GM23248 (cell line): ENCODE data around the gene ACTN1.

Source experiments
- EZH2 ChIP-seq: fragments of 200-600 bp; sonication (generic); IDR thresholded peaks from 2 replicates; pipeline ENCODE4 v1.6.1; 2018; ENCODE audit warnings: antibody characterized with exemption, mild to moderate bottlenecking; ENCODE audit not compliant: insufficient read depth, poor library complexity, severe bottlenecking
- EZH2phosphoT487 ChIP-seq: fragments of 200-600 bp; sonication (generic); IDR thresholded peaks from 2 replicates; pipeline ENCODE4 v1.6.1; 2018; ENCODE audit warnings: antibody characterized with exemption, moderate library complexity, mild to moderate bottlenecking, low read depth; ENCODE audit not compliant: insufficient read depth

- no peak for TF ChIP-seq EZH2phosphoT487
- no peak for TF ChIP-seq EZH2
These were observed 8.5 kb upstream of the ACTN1 start for GRCh38 chr14:68987653-68988036.
